HG03442 (cell line): ENCODE data around the gene CHD1L.
"Not testable (repeated sequence)": the region's sequence is repeated elsewhere in the genome, so short reads cannot be mapped to it uniquely, and the experiment has no call there.

Experiments
- ATAC-seq: cut with Tn5 transposase; IDR thresholded peaks from one replicate; pipeline ENCODE4 v1.9.1; 2021; ENCODE audit warnings: mild to moderate bottlenecking, moderate library complexity; ENCODE audit not compliant: unreplicated experiment

Gene CHD1L

DNA sequence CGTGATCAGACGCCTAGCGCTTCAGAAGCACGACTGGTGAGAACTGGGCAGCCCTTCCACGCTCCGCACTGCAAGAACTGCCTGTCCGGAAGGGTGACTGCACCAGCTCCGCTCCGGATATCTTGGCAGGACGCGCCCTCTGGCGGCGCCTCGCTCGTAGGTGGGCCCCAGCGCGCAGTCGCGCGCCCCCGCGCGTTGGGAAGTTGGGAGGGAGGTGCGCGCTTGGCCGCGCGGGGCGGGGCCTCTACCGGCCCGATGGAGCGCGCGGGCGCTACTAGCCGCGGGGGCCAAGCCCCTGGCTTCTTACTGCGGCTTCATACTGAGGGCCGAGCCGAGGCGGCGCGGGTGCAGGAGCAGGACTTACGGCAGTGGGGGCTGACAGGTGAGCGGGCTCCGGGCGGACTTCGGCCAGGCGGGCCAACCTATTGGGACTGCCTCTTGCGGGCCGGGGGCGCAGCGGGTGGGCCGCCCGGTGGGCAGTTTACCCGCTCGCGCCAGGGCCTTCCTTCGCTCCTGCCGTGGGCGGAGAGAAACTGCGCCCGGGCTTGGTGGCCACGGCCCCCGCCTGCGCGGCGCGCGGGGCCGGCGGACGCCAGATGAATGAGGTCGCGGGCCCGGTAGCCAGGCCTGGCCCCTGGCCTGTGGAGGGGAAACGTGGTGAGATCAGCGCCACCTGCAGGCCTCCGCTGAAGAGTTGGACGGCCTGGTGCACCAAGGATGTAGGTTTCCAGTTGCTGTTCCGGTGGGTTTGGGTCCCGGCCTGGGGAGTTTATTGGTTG, at the start of gene CHD1L:
Gene CHD1L, plus strand, starts transcription at position 236 of the 779 bp plus-strand sequence. Its CDS starts 20 bp downstream, at position 256.
- peak; percentile 85 for ATAC-seq

DNA sequence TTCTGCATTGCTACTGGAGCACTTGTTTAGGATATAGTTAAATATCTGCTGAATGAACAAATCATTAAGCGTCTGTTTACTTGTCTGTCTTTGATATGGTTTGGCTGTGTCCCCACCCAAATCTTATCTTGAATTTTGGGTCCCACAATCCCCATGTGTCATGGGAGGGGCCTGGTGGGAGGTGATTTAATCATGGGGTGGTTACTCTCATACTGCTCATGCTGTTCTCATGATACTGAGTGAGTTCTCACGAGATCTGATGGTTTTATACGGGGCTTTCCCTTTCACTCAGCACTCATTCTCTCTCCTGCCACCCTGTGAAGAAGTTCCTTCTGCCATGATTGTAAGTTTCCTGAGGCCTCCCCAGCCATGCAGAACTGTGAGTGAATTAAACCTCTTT, 45.2 kb upstream of the CHD1L start:
- ATAC-seq = not testable (repeated sequence)

- ATAC-seq = no peak
Measured at GRCh38 chr1:147201276-147201675, 41.2 kb upstream of the CHD1L start.

DNA sequence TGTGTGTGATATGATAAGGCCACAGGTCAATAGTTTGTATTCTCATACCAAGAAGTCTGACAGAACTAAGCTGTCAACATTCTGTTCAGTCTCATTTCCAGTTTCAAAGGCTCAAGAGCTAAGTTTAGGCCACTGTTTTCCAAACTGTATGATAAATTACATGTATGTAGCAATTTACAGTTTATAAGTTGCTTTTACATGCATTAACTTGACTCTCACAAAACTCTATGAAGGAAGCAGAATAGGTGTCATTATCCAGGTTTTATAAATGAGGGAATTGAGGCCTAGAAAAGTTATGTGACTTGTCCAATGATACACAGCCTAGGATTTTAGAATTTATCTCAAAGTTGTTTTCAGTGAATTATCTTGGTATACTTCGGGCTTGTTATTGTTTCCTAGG, 40.7 kb upstream of the CHD1L start:
- ATAC-seq = no peak

DNA sequence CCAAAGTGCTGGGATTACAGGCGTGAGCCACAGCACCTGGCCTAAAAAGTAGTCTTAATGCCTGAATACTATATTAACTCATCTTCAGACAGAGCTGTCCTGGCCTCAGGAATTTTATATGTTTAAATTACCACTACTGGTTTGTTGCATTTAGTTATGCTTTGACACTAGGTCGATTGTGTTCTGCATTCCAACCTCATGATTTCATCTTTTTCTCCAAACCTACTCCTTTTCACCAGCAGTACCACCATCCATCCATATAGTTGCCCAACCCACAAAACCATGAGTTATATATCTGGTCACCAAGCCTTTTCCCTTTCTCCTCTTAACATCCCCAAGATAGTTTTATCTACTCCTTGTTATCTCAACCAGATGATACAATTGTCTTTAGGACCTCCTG, 39.9 kb upstream of the CHD1L start:
- ATAC-seq = no peak

- ATAC-seq = no peak
Measured at GRCh38 chr1:147204080-147204479, 38.4 kb upstream of the CHD1L start.

- no peak for ATAC-seq
Measured at GRCh38 chr1:147207192-147207591, 35.3 kb upstream of the CHD1L start.

- ATAC-seq = no peak
Measured at GRCh38 chr1:147208619-147209018, 33.9 kb upstream of the CHD1L start.

DNA sequence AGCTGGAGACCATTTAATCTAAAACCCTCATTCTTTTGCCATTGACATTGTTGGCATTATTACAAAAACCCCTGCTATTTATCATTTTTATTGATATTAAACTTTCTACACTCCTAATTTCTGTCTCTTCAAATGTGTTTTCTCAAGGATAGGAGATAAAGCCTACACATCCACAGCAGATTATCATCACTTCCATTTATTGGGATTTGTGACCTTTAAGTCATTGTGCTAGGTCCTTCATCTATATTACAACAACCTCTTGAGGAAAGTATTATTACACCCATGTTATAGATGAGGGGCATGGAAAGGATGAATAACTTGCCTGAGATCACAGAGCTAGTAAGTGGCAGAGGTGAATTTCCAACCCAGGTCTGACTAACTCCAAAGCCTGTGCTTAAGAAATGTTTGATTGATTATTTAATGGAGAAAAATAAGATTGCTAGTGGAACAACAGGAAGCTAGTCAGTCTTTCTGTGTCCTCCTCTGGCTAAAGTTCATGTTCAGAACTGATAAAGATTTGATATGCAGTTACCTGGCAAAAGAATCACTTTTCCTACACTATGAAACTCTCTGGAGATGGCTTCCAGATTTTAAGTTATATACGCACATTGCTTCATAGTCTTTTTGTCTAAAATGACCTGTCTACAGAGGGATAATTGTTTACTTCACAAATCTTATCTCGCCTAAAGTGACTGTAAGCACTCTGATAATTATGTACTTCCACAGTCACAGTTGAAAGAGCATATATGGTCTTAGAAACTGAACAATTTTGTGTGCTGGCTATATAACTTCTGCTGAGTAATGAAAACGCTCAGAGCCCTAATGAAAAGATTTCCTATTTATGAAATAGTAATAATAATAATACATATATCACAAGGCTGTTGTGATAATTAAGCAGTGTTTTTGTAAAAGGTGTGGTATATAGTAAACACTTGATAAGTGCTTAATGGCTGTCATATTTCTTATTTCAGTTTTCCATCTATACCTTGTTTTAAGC, 32.4 kb upstream of the CHD1L start:
- ATAC-seq = no peak

GRCh38 chr1:147210987-147211386, 31.5 kb upstream of the CHD1L start:
- no peak for ATAC-seq

DNA sequence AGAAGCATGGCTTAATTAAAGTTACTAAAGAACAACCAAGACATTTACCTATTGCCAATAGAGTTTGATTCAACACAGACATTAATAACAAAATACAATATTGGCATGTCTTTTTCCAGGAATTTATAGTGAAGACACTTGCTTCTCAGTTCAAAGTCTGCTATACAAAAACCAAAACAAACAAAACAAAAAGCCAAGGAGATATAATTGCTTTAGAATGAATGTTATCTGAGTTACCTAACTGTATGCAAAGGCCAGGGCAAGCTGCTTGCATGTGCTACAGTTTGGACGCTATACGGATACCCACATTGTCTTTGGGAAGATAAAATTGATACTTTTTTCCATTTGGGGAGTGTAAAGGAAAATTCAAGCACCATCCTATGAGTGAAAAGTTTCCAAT, 30.9 kb upstream of the CHD1L start:
- no peak for ATAC-seq

DNA sequence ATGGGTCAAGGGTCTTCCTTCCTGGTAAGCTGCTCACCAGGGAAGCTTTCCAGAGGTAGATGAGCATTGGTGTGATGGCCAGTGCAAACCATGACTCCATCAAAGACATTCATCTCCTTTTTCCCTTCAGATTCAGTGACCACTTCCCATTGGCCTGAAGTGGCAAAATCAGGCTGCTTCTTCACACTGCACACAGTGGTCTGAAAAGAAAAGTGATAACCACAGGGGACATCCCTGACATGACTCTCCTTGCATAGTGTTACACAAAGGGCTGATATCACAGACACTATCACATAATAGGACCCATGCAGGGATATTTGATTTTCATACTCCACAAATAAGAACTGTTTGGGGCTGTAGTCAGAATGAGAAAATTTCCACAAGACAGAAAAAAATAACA, 29.2 kb upstream of the CHD1L start:
- ATAC-seq = no peak

- no peak for ATAC-seq
Measured at GRCh38 chr1:147214325-147214724, 28.2 kb upstream of the CHD1L start.

DNA sequence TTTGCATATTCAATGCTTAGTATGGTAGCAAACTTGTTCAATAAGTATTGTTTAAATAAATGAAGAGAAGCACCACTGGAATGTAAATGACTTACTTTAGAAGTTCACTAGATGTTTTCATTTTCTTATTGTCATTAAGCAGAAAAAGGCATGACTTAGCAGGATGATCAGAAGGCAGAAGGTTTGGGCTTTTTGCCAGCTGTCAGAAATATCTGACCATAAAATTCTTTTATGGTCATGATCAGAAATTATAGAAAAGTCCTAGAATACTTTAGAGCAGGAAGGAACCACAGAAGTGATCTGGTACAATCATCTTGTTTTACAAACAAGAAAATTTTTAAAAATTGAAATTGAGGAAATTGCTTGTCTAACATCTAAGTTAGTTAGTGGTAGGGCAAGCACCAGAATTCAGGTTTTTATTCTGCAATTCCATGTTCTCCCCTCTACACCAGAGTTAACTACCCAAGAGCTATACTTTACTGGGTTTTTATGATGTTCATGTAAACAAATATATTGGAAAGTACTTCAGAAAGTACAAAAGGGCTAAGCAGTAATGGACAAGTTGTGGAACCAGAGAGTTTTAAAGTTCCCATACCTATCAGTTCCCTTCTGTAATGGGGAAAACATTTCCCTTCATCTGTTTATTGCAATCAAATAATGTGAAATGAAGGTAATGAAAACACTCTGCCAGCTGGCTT, 27.5 kb upstream of the CHD1L start:
- ATAC-seq = no peak

DNA sequence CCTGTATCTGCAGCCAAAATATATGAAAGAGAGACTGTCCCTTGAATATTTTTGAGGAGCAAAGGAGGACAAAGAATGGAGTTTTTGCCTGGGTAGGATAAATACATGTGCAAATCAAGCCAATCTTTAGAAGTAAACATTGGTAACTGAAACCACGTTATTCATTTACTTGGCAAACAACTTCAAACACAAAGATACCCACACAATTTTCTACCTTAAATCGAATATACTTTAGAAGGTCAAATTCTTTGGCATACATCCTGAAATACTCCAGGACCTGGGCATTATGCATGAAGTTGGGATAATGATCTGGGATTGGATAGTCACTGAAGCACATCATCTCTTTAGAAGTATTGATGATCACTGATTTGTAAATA, 27.0 kb upstream of the CHD1L start:
- ATAC-seq = no peak

- no peak for ATAC-seq
Measured at GRCh38 chr1:147216124-147216523, 26.4 kb upstream of the CHD1L start.

GRCh38 chr1:147217141-147217540, 25.3 kb upstream of the CHD1L start:
- ATAC-seq = no peak

DNA sequence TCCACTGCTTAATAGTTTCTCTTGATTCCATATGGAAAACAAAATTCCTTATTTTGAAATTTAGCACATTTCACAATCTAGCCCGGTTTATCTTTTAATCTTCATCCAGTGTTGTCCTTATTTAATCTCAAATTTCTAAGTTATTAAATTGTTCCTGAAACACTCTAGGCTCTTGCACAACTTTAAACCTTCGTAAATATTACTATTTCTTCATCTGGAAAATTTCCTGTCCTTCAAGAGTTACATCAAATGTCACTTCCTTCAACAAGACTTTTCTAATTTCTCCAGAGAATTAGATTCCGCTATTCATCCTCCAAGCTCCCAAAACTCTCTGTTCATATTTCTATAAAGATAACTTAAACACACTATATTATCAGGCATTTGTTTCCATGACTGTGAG, 23.9 kb upstream of the CHD1L start:
- no peak for ATAC-seq

DNA sequence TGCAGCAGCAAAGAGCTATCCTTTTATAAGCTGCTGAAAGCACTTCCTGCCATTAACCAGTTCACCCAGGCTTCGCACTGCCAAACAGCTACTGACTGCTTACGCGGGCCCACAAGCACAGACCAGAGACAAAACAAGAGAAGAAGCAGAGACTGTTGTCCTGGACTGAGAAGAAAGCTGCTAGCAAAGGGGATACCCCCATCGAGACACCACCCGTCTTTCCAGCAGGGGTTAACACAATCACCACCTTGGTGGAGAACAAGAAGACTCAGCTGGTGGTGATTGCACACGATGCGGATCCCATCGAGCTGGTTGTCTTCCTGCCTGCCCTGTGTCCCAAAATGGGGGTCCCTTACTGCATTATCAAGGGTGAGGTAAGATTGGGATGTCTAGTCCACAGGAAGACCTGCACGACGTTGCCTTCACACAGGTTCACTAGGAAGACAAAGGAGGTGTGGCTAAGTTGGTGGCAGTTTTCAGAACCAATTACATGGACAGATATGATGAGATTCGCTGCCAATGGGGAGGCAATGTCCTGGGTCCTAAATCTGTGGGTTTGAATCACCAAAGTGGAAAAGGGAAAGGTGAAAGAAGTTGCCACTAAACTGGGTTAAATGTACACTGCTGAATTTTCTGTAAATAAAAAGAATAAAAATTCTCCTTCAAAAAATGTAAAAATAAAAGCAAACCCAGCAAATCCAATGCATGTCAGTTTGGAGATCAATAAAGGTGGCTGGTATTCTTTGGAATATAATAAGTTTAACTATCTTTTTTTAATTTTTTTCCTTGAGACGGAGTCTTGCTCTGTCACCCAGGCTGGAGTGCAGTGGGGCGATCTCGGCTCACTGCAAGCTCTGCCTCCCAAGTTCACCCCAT, 18.5 kb upstream of the CHD1L start:
- ATAC-seq = no peak

GRCh38 chr1:147225193-147225730, 17.2 kb upstream of the CHD1L start, which contains the start of gene FMO5:
TSS of gene FMO5 (minus strand) at chr1:147225339. CDS start at chr1:147225029, 310 bp downstream.
- ATAC-seq = peak; percentile 55
